OCI-LY1 (cell line): Measurements from ENCODE around the gene EEIG1.
A peak's percentile ranks its signal among the peaks of the same experiment; 100 is the strongest.

Experiments
- H2AFZ ChIP-seq: fragments of 200-600 bp; sonication (generic), shearing (Covaris generic); 2 replicates; pipeline ENCODE4 v1.6.0; 2014; ENCODE audit warnings: antibody characterized with exemption, mild to moderate bottlenecking, low read length
- H3F3A ChIP-seq: fragments of 200-600 bp; sonication (generic), shearing (Covaris generic); 2 replicates; pipeline ENCODE4 v1.6.0; 2014; ENCODE audit warnings: mild to moderate bottlenecking, antibody characterized with exemption, low read length, moderate library complexity; ENCODE audit not compliant: insufficient read depth
- H3K27ac ChIP-seq: fragments of 200-600 bp; sonication (generic); 2 replicates; pipeline ENCODE4 v1.5.1; 2014; ENCODE audit warnings: low read length, mixed run types, mild to moderate bottlenecking, low read depth; ENCODE audit not compliant: poor library complexity, severe bottlenecking
- H3K27me3 ChIP-seq: fragments of 200-600 bp; sonication (generic); 2 replicates; pipeline ENCODE4 v1.6.0; 2014; ENCODE audit warnings: antibody characterized with exemption, mild to moderate bottlenecking, low read length, moderate library complexity; ENCODE audit not compliant: insufficient read depth
- H3K36me3 ChIP-seq: fragments of 200-600 bp; sonication (generic); 2 replicates; pipeline ENCODE4 v1.6.1; 2014; ENCODE audit warnings: mild to moderate bottlenecking, antibody characterized with exemption, low read length, moderate library complexity, mixed read lengths; ENCODE audit not compliant: insufficient read depth
- H3K4me1 ChIP-seq: fragments of 200-600 bp; sonication (generic); 2 replicates; pipeline ENCODE4 v1.5.1; 2014; ENCODE audit warnings: mild to moderate bottlenecking, low read length, moderate library complexity; ENCODE audit not compliant: insufficient read depth, severe bottlenecking
- H3K4me2 ChIP-seq: fragments of 200-600 bp; sonication (generic), shearing (Covaris generic); 2 replicates; pipeline ENCODE4 v1.6.1; 2014; ENCODE audit warnings: low read length
- H3K4me3 ChIP-seq: fragments of 200-600 bp; sonication (generic); 2 replicates; pipeline ENCODE4 v1.5.1; 2014; ENCODE audit warnings: low read length, low read depth, mild to moderate bottlenecking, mixed read lengths; ENCODE audit not compliant: poor library complexity, severe bottlenecking
- H3K79me2 ChIP-seq: fragments of 200-600 bp; shearing (Covaris generic); 2 replicates; pipeline ENCODE4 v1.6.1; 2016; ENCODE audit warnings: mixed run types, low read length, mixed read lengths; ENCODE audit not compliant: insufficient read depth
- H3K9ac ChIP-seq: fragments of 200-600 bp; sonication (generic), shearing (Covaris generic); 2 replicates; pipeline ENCODE4 v1.6.1; 2014; ENCODE audit warnings: mild to moderate bottlenecking, low read length, mixed read lengths
- H3K9me2 ChIP-seq: fragments of 200-600 bp; sonication (generic), shearing (Covaris generic); 2 replicates; pipeline ENCODE4 v1.6.1; 2014; ENCODE audit warnings: low read depth, mild to moderate bottlenecking, low read length, mixed read lengths
- H3K9me3 ChIP-seq: fragments of 200-600 bp; shearing (Covaris generic); 2 replicates; pipeline ENCODE4 v1.6.1; 2014; ENCODE audit warnings: low read length, mixed read lengths
- H4K20me1 ChIP-seq: fragments of 200-600 bp; sonication (generic), shearing (Covaris generic); 2 replicates; pipeline ENCODE4 v1.6.0; 2016; ENCODE audit warnings: mild to moderate bottlenecking, low read length; ENCODE audit not compliant: insufficient read depth
- EZH2 ChIP-seq: fragments of 200-600 bp; sonication (generic), shearing (Covaris generic); IDR thresholded peaks from 2 replicates; pipeline ENCODE4 v1.8.0; 2017; ENCODE audit warnings: borderline replicate concordance, mixed run types, mild to moderate bottlenecking, antibody characterized with exemption, low read length, moderate library complexity, mixed read lengths
- TF ChIP-seq, protein P1 (sequence below): fragments of 200-600 bp; sonication (generic), shearing (Covaris generic); IDR thresholded peaks from 2 replicates; pipeline ENCODE4 v1.5.1; 2017; ENCODE audit warnings: mild to moderate bottlenecking, antibody characterized with exemption, low read length, moderate library complexity, mixed read lengths

EEIG1 gene

DNA sequence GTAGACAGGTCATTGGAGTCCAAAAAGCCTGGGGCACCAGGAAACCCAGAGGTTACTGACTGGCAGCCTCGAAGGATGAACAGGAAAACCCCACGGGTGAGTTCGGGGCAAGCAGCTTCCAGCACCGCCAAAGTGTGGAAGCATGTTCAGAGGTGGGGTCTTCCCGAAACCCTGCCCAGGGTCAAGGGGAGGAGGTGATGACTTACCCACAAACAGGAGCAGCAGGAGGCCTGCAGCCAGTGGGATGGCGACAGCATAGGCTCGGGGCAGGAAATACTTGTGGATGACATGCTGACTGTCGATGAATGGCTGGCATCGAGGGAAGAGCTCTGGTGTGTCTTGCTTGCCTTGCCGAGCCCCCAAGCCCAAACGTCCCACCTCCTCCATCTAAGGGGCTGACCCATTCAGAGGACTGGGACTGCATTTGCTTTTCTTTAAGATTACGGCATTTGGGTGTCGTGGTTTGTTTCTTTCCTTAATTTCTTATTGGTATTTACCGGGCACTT, 44.4 kb downstream of the EEIG1 start:
- TF ChIP-seq, protein P1, sequence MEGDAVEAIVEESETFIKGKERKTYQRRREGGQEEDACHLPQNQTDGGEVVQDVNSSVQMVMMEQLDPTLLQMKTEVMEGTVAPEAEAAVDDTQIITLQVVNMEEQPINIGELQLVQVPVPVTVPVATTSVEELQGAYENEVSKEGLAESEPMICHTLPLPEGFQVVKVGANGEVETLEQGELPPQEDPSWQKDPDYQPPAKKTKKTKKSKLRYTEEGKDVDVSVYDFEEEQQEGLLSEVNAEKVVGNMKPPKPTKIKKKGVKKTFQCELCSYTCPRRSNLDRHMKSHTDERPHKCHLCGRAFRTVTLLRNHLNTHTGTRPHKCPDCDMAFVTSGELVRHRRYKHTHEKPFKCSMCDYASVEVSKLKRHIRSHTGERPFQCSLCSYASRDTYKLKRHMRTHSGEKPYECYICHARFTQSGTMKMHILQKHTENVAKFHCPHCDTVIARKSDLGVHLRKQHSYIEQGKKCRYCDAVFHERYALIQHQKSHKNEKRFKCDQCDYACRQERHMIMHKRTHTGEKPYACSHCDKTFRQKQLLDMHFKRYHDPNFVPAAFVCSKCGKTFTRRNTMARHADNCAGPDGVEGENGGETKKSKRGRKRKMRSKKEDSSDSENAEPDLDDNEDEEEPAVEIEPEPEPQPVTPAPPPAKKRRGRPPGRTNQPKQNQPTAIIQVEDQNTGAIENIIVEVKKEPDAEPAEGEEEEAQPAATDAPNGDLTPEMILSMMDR, result no peak
- TF ChIP-seq EZH2, result no peak
- Histone ChIP-seq H3K4me2 (peak overlapping the region; percentile 77), H3K4me1 (peaks cover 33% of the 10 kb centered on the region), H3K4me3 (peak overlapping the region; percentile 75), H3K9me2 (no peaks in the 10 kb centered on the region), H2AFZ (no peak overlapping the region), H4K20me1 (no peaks in the 10 kb centered on the region), H3F3A (no peaks in the 10 kb centered on the region), H3K36me3 (peaks cover 40% of the 10 kb centered on the region), H3K9ac (peak overlapping the region; percentile 78), H3K27me3 (no peaks in the 10 kb centered on the region), H3K27ac (no peak overlapping the region), H3K79me2 (no peaks in the 10 kb centered on the region), H3K9me3 (no peaks in the 10 kb centered on the region)

DNA sequence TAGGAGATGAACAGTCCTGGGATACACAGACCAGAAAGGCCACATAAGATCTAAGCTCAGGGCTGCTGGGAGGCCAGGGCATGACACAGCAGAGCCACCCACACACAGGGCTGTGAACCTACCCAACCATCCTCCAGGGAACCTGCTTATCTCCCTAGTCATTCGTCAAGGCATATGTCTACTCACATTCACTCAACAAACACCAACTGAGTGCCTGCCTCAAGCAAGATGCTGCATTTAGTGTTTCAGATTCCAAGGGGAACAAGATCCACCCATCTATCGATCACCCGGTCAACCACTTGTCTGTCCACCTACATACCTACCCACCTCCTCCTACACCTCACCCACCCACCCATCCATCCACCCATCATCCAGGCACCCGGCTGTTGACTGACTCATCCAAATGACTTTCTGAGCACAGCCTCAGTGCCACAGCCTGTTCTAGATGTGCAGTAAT, 45.0 kb downstream of the EEIG1 start:
- no peaks in the 10 kb centered on the region for H4K20me1 ChIP-seq
- peaks cover 34% of the 10 kb centered on the region for H3K36me3 ChIP-seq
- H3K27me3 ChIP-seq, result no peaks in the 10 kb centered on the region
- peaks cover 39% of the 10 kb centered on the region for H3K4me1 ChIP-seq
- no peak overlapping the region for H2AFZ ChIP-seq
- peak overlapping the region; percentile 78 for H3K9ac ChIP-seq
- no peaks in the 10 kb centered on the region for H3K9me2 ChIP-seq
- no peak for TF ChIP-seq EZH2
- TF ChIP-seq, protein P1, result no peak
- no peak overlapping the region for H3K27ac ChIP-seq
- no peaks in the 10 kb centered on the region for H3F3A ChIP-seq
- H3K9me3 ChIP-seq, result no peaks in the 10 kb centered on the region
- H3K4me3 ChIP-seq, result peak overlapping the region; percentile 75
- peak overlapping the region; percentile 77 for H3K4me2 ChIP-seq
- no peaks in the 10 kb centered on the region for H3K79me2 ChIP-seq

DNA sequence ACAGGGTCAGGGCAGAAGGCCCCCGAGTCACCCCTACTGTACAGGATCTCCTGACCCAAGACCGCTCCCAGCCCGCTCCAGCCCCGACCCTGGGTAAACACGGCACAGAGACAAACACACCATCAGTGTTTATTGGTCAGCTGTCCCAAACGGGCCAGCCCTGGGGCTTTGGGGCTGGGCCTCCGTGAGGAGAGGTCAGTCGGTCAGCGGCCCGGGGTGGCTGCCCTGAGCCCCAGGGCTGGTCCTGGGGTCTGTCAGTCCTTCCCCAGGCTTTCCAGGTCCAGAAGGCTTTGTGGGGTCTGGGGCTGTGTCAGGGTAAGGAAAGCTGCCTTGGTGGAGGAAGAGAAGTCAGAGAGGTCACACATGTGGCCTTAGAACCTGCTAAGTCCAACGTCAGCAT, 45.8 kb downstream of the EEIG1 start:
- Histone ChIP-seq H3K27me3 (no peaks in the 10 kb centered on the region), H3K9me2 (no peaks in the 10 kb centered on the region), H3K9ac (no peak overlapping the region), H3K4me2 (no peak overlapping the region), H3K4me3 (no peak overlapping the region), H3F3A (no peaks in the 10 kb centered on the region), H3K27ac (no peak overlapping the region), H3K79me2 (no peaks in the 10 kb centered on the region), H3K9me3 (no peaks in the 10 kb centered on the region), H2AFZ (no peak overlapping the region), H3K4me1 (peaks cover 46% of the 10 kb centered on the region), H4K20me1 (no peaks in the 10 kb centered on the region), H3K36me3 (peaks cover 27% of the 10 kb centered on the region)
- TF ChIP-seq EZH2, result no peak
- TF ChIP-seq, protein P1, result no peak
